Sciatic nerve (tissue), 2 donors: ENCODE measurements around the gene INF2. TPM values are rescaled to one million over a fixed set of nuclear protein-coding genes. Genes with fewer than 3 reads are reported as not detected.
A peak's percentile ranks its signal among the peaks of the same experiment; 100 is the strongest.

Source experiments
- ATAC-seq: fragments of 200-7000 bp; cut with Tn5 transposase; one replicate; pipeline ENCODE4 v1.9.1; 2020; ENCODE audit warnings: mild to moderate bottlenecking, moderate library complexity
- DNase-seq: peaks from one replicate; pipeline ENCODE4 v3.0.0-alpha.2; 2020; ENCODE audit warnings: low spot score
- intact Hi-C: fragments of 100-400 bp; cut with DNase I; formaldehyde crosslinking; loops from one replicate; pipeline ENCODE4 v1.14.2; 2022
- total RNA-seq: library from RNA; stranded (reverse); fragmentation: NEBNext Ultra II Directional; extraction: Animal tissue kit (Norgen Biotek cat#: 25700); gene quantifications from one replicate; pipeline ENCODE4 v1.2.1, GENCODE V29; 2021
- donor health status: DM: no; HTN: no; CAD: no.
- donor health status: DM: no; HTN: no; CAD: no.

INF2 gene
- total RNA-seq, 1 donor from 2014 or later = 343 TPM

DNA sequence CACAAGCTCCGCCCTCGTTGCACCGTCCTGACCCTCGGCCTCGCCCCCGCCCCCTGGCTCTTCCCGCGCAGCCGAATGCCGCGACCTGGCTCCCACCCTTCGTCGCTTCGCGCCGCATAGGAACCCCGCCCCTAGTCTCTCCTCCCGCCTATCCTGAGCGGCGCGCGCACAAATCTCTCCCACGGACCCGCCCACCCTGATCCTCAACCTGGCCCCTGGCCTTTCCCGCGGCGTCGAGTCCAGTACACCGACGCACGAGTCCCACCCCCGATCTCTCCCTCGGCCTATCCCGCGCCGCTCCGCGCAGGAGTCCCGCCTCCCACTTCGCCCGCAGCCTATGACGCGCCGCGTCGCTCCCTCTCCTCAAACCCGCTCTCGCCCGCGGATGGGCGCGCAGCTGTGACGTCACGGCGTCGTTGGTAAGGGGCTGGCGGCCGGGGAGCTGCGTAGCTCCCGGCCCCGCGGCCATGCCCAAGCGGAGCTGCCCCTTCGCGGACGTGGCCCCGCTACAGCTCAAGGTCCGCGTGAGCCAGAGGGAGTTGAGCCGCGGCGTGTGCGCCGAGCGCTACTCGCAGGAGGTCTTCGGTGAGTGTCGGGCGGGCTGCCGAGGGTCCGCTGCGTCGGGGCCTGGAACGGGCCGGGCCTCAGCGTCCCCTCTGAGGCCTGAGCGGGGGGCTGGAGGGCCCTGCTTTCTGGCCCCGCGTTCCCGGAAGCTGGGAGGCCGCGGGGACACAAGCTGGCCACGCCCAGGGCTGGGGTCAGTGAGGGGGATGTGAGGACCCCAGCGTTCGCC, 63.5 kb downstream of the INF2 start, which contains the start of gene SIVA1:
Gene SIVA1, plus strand, starts transcription at position 413 of the 793 bp plus-strand sequence. Its CDS starts 55 bp downstream, at position 468.
- DNase-seq = peak; percentile 99
- intact Hi-C loops = no loop called here

DNA sequence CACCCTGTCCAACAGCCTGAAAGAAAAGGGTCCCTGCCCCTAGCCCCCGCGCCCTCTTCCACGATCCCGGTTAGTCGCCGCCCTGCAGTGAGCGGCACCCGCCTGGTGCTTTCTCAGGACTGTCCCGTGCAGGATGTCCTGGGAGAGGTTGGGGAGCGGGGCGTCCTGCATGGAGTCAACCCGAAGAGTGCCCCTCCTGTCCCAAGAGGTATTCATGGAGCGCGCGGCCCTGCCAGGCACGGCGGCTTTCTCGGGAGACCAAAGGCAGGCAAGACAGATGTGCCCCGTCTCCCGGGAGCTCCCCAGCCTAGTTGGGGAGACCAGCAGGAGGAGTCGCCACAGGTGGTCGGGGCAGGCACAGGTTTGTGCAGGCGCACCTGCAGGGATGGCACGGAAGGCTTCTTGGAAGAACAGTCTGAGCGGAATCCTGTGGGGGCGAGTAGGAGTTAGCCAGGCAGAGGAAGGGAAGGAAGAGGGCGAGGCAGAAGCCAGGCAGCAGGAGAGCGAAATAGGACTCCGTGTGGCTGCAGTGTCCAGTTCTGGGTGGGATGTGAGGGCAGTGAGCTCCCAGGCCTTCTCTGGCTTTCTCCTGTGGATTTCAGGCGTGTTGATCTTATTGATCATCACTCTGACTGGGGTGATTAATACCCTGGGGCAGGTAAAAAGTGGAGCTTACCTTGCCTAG, 64.3 kb downstream of the INF2 start:
- ATAC-seq (no peak), DNase-seq (no peak)
- intact Hi-C loops = no loop called here

More for the DNA sequence above, 63.5 kb downstream of the INF2 start, which contains the start of gene SIVA1:
- ATAC-seq = peak; percentile 96

GRCh38 chr14:104754213-104754851, 64.9 kb downstream of the INF2 start:
- ATAC-seq (no peak), DNase-seq (no peak)
- intact Hi-C loops = no loop called here

GRCh38 chr14:104755621-104756020, 66.2 kb downstream of the INF2 start:
- no peak for DNase-seq
- no peak for ATAC-seq
- intact Hi-C loops = no loop called here

DNA sequence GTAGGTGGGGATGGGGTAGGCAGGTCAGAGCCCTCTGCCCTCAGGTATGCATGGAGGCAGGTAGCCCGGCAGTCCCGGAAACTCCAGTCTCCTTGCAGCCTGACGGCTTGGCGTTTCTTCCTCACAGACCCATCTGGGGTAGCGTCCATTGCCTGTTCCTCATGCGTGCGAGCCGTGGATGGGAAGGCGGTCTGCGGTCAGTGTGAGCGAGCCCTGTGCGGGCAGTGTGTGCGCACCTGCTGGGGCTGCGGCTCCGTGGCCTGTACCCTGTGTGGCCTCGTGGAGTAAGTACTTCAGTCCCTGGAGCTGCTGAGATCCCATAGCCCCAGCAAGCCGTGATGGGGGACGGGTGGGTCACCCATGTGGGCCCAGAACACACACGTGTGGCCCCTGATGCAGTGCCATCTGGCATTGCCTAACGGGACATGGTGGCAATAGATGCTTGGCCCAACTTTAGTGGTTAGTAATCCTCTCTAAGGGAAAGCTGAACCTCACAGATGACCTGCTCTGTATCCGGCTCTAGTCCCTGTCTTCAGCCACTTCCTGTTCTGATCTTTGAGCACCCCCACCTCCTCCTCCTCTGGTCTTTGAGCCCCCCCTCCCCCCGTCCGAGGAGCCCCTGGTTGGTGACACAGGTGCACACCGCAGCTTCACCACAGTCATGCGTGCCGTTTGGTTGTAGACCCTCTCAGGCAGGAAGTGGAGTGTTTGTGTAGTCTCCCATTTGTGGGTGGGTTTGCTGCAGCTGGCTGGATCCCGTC, 67.2 kb downstream of the INF2 start:
- DNase-seq (no peak), ATAC-seq (no peak)
- intact Hi-C loops = no loop called here

GRCh38 chr14:104757238-104757585, 67.8 kb downstream of the INF2 start:
- no peak for DNase-seq
- intact Hi-C loops = no loop called here

GRCh38 chr14:104757681-104758392, 68.4 kb downstream of the INF2 start:
- DNase-seq (no peak), ATAC-seq (no peak)
- intact Hi-C loops = no loop called here

More at GRCh38 chr14:104757238-104757585, 67.8 kb downstream of the INF2 start:
- no peak for ATAC-seq

- ATAC-seq = no peak
- DNase-seq = no peak
- intact Hi-C loops = no loop called here
These were observed 69.9 kb downstream of the INF2 start for GRCh38 chr14:104758981-104759969.

DNA sequence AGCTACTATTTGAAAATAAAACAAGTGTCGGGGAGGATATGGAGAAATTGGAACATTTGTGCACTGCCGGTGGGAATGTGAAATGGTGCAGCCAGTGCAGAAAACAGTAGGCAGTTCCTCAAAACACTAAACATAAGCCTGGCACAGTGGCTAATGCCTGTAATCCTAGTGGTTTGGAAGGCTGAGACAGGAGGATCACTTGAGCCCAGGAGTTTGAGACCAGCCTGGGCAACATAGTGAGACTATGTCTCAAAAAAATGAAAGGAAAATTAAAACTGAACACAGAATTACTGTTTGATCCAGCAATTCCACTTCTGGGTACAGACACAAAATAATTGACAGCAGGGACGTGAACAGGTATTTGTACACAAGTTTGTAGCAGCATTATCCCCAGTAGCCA, 76.1 kb downstream of the INF2 start:
- DNase-seq = no peak
- intact Hi-C loops = loop anchor here (5.0 kb wide), 1 partner anchor 57 kb away; no protein-coding TSS in a partner anchor
- ATAC-seq = no peak

- no peak for DNase-seq
- intact Hi-C loops = loop anchor here (5.0 kb wide), 1 partner anchor 56 kb away; no protein-coding TSS in a partner anchor
- ATAC-seq = no peak
These were observed 76.9 kb downstream of the INF2 start for GRCh38 chr14:104766256-104766862.

GRCh38 chr14:104766863-104767633, 77.6 kb downstream of the INF2 start:
- DNase-seq = no peak
- no peak for ATAC-seq
- intact Hi-C loops = loop anchor here (5.0 kb wide), 1 partner anchor 55 kb away; no protein-coding TSS in a partner anchor

- no peak for ATAC-seq
- intact Hi-C loops = loop anchor here (5.0 kb wide), 1 partner anchor 55 kb away; no protein-coding TSS in a partner anchor
- no peak for DNase-seq
These were observed 78.2 kb downstream of the INF2 start for GRCh38 chr14:104767634-104767918.

GRCh38 chr14:104768437-104769323, 79.3 kb downstream of the INF2 start:
- ATAC-seq = peak; percentile 93
- intact Hi-C loops = loop anchor here (5.0 kb wide), 1 partner anchor 54 kb away; no protein-coding TSS in a partner anchor
- peak; percentile 95 for DNase-seq

DNA sequence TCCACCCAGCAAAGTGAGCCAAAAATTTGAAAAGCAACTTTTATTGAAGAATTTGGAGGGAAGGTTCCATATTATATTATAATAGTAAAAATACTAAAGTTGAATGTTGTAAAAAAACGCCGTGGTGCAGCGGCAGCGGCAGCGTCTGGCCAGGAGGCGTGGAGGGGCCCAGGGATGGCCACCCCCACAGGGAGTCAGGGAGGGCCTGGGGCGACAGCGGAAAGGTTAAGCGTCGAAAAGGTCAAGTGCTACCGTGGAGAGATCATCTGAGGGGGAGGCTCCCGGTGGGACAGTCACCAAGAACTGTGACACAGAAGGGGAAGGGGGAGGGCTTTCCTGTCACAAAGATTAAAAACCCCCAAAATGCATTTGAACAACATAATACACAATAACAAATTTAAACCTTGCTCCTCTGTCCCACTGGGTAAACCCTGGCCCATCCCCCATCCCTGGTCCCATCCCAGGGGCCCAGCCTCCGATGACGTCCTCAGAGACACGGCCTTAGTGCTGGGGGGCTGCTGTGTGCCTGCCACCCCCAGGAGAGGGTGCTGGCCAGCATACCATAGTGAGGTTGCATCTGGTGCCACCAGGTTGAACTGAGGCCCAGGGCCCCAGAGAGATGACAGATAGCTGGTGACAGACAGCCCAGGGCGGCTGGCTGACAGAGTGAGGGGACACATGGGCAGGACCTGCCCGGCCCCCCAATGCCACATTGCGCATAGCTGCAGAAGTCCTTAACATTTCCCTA, 80.1 kb downstream of the INF2 start:
- DNase-seq = no peak
- ATAC-seq = no peak
- intact Hi-C loops = loop anchor here (5.0 kb wide), 1 partner anchor 53 kb away; no protein-coding TSS in a partner anchor
